ENCODE data around the gene SCAF1.
"Not testable (repeated sequence)": the region's sequence is repeated elsewhere in the genome, so short reads cannot be mapped to it uniquely, and the experiment has no call there.

The SCAF1 gene

DNA sequence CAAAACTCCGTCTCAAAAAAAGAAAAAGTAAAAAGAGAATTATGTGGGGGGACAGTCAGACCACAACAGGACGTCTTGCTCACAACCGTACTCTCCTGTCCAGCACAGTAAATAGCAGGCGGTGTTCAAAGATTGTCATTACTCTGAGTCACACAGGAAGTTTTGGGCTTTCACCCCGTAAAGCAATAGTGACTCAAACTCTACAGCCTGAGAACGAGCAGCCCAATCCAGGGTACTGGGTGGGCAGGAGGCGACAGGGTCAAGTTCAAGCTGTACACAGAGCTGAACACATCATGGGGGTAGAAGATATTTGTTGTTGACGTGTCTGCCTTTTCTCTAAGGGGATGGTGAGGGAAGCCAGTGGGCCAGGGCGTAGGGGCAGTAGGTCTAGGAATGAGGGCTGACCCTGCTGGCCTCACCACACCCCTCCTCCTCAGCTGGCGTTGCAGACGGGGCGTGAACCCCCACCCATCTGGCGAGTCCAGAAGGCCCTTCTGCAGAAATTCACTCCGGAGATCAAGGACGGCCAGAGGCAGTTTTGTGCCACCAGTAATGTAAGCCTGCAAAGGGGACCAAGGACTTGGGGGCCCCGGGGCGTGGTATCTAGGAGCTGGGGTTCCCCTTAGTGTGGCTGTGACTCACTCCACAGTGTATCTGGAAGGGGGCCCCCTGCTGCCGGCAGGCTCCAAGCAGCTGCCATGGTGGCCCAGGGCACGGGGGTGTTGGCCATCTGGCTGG lies 27.7 kb upstream of the SCAF1 start:
- no peak for DNase-seq

DNA sequence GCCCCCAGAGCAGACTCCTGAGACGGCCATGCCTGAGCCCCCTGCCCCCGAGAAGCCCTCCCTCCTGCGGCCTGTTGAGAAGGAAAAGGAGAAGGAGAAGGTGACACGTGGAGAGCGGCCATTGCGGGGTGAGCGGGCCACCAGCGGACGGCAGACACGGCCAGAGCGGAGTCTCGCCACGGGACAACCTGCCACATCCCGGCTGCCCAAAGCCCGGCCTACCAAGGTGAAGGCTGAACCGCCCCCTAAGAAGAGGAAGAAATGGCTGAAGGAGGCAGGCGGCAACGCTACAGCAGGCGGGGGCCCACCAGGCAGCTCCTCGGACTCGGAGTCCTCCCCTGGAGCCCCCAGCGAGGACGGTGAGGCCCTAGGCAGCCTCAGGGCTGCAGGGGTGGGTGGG lies 26.1 kb upstream of the SCAF1 start:
- no peak for DNase-seq

DNA sequence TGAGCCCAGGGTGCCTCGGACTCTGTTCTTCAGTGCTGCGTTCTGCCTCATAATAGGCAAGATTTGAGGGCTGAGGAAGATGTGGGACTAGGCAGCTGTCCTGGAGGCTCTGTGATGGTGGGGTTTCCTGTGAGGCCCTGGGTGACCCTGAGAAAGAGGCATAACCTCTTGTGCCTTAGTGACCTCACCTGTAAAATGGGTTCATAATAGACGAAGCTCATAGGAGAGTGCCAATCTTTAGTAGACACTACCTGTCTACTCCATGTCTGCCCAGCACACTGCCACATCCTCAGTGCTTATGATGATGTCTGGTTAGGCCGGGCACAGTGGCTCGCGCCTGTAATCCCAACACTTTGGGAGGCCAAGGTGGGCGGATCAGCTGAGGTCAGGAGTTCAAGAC lies 25.5 kb upstream of the SCAF1 start:
- DNase-seq = no peak

DNA sequence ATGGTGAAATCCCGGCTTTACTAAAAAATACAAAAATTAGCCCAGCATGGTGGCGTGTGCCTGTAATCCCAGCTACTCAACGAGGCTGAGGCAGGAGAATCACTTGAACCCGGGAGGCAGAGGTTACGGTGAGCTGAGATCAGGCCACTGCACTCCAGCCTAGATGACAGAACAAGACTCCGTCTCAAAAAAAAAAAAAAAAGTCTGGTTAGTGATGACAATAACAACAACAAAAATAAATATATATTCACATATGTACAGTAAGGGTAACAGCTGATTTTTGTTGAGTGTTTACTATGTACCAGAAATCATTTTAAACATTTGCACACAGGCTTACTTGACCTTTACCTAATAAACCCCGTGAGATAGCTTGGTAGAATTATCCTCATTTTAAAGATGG lies 25.1 kb upstream of the SCAF1 start:
- no peak for DNase-seq

DNA sequence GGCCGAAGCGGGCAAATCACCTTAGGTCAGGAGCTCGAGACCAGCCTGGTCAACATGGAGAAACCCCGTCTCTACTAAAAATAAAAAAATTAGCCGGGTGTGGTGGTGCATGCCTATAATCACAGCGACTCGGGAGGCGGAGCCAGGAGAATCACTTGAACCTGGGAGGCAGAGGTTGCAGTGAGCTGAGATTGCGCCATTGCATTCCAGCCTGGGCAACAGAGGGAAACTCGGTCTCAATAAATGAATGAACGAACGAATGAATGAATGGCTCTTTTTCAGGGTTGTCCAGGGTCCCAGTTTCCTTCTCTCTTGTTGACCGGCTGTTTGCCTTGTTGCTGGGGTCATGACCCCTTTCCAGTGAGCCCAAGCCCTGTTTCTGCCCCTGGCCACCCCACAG lies 24.1 kb upstream of the SCAF1 start:
- not testable (repeated sequence) for DNase-seq

DNA sequence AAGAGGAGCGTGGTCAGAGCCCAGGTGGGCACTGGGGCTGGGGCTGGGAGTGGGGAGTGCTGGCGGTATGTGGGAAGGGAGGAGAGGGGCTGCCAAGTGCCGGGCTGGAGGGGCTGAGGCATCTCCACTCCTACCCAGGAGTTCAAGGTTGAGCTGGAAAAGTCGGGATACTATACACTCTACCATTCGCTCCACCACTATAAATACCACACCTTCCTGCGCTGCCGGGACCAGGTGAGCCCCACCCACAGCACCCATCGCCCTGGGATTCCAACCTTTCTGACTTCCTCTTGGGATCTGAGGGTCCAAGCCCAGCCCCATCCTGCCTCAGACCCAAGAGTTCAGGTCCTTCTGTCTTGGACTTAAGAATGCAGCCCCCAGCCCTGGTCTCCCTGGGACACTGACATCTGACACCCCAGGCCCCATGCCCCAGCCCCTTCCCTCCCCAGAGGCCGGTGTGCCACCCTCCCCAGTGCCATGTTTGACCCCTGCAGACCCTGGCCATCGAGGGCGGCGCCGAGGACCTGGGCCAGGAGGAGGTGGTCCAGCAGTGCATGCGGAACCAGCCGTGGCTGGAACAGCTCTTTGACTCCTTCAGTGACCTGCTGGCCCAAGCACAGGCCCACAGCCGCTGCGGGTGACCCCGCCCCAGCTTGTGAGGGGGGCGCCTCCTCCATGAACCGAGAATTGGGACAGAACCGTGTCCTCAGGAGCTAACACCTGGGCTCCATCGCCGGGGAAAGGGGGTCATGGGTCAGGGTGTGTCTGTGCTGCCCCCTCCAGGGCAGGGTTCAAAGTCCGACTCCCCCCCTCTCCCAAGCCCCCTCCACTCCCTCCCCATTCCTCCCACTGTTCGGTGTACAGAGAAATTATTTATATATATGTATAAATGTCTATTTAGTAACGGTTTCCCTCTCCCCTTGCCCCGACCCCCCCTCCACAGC lies 16.8 kb upstream of the SCAF1 start:
- no peak for DNase-seq

DNA sequence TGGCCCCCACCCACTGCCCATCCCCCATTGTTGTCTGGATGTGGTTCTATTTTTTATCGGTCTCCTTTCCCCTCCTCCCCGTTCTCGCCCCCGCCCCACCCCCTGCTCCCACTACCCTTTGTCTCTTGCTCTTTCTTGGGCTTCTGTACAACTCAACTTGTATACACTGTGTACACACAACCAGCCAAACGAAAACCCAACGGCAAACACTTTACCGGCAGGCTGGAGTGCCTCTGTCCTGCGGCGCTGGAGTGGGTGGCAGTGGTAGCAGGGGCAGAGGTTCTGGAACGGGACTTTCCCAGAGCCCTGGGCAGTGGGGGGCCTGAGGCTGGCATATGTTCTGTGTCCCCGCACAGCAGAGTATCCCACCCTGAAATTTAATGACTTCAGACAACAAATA lies 15.8 kb upstream of the SCAF1 start:
- DNase-seq = peak; percentile 22

DNA sequence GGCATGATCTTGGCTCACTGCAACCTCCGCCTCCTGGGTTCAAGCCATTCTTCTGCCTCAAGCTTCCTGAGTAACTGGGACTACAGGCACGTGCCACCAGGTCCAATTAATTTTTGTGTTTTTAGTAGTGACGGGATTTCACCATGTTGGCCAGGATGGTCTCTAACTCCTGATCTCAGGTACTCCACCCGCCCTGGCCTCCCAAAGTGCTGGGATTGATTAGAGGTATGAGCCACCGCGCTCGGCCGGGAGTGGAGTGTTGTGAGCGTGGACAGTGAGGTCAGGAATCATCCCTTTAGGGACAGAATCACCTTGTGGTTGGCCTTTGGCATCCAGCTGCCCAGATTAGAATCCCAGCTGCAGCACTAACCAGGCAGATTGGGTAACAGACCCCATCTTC lies 12.3 kb upstream of the SCAF1 start:
- no peak for DNase-seq

DNA sequence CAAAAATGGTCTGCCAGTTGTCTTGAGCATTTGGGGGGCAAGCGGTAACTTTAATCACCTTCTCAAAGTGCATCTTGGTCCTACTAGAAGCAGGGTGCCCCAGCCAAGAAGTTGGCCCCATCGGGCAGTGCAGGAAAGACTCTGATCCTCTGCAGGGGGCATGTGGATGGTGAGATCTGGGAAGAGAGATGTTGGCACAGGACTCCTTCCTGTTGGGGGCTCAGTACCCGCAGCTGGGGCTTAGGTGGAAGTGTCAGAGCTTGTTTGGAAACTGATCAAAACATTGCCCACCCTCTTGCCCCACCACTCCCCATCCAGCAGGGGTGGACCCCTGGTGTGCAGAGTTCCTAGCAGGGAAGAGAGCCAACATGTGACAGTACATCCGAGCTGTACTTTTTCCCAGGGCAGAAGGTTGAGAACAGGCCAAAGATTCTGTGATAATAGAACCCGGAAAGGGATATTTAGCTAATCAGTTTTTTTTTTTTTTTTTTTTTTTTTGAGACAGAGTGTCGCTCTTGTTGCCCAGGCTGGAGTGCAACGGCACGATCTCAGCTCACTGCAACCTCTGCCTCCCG lies 10.9 kb upstream of the SCAF1 start:
- DNase-seq = no peak

DNA sequence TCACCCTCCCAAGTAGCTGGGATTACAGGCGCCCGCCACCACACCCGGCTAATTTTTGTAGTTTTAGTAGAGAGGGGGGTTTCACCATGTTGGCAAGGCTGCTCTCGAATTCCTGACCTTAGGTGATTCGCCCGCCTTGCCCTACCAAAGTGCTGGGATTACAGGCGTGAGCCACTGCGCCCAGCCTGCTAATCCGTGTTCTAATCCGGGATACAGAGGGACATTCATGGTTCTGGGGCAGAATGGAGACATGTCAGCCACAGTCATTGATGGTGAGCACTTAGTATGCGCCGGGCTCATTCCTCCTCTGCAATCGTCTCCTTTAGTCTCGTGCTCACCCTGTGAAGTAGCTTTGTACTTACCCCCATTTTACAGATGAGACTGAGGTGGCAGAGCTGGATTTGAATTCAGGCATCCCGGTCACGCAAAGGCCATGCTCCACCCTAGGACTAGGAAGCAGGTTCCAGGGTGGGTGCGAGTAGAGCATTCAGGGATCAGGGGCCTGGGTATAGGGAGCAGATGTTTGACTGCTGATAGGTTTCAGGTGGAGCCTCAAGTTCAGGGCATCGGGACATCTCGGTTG lies 10.3 kb upstream of the SCAF1 start:
- DNase-seq = no peak

DNA sequence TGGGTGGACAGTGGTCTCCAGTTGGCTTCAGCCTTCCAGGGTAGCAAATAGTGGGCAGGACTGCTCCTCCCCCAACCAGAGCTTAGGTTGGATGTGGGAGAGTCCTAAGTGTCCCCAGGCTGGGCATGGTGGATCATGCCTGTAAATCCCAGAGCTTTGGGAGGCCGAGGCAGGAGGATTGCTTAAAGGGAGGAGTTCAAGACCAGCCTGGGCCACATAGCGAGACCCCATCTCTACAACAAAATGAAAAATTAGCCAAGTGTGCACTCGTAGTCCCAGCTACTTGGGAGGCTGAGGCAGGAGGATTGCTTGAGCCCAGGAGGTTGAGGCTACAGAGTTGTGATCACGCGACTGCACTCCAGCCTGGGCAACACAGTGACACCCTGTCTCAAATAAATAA lies 9.4 kb upstream of the SCAF1 start:
- DNase-seq = no peak

DNA sequence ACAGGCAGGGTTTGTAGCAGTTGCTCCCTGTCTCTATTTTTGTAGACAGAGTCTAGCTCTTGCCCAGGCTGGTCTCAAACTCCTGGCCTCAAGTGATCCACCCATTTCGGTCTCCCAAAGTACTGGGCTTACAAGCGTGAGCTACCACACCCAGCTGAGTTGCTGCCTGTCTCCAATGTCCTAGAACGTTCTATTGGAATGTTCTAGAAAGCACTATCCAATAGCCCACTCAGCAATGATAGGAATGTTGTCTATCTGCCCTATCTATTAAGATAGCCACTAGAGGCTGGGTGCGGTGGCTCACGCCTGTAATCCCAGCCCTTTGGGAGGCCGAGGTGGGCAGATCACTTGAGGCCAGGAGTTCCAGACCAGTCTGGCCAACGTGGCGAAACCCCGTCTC lies 8.7 kb upstream of the SCAF1 start:
- DNase-seq = not testable (repeated sequence)

DNA sequence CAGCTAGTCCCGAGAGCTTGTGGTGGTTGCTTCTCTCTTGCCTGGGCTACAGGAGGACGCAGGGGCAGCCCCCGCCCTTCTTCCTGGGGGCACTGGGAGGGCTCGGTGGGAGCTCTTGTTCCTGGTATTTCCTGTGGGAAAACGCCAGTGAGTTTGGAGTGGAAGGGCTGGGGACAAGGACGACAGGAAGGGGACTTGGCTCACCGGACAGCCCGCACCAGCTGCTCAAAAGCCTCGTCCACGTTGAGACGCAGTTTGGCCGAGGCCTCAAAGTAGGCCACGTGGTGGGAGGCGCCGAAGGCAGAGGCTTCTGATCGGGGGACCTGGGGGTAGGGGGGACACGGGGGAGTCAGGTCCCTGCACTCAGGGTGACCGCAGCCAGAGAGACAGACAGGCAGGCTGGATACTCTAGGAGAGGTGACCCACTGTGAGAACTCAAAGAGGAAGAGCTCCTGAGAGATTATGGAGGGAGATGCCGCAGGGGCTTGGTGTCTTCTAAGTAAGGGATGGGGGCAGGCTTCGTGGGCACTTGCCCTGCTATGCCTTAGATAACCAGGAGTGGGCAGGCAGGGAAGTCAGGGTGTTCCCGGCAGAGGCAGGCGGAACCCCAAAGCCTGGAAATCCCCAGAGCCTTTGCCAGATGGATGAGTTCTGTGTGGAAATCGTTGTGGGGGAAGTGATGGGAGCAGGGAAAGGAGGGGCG lies 6.3 kb upstream of the SCAF1 start:
- DNase-seq = no peak

DNA sequence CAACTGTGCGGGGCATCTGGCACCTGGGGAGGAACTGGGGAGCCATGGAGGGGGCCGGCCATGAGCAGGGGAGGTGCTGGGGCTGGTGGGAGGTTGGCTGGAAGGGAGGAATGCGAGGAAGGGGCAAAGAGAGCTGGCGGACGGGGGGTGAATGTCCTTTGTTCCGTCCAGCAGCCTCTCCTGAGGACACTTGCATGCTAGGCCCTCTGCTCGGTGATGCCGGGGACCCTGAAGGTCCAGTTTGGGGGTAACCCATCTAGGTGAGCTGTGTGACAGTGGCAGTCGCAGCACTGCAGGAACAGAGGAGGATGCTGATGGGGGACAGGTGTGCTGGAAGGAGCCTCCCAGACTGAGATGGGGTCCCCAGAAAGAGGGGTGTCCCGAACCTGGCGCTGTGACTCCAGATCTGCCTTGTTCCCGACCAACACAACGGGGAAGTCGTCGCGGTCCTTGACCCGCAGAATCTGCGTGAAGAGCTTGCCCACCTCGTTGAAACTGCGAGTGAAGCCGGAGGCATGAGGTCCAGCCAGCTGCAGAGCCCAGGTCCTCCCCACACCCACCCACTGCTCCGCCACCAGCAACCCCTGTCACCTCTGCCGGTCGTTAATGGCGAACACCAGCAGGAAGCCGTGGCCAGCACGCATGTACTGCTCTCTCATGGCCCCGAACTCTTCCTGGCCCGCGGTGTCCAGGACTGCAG lies 5.6 kb upstream of the SCAF1 start:
- no peak for DNase-seq

DNA sequence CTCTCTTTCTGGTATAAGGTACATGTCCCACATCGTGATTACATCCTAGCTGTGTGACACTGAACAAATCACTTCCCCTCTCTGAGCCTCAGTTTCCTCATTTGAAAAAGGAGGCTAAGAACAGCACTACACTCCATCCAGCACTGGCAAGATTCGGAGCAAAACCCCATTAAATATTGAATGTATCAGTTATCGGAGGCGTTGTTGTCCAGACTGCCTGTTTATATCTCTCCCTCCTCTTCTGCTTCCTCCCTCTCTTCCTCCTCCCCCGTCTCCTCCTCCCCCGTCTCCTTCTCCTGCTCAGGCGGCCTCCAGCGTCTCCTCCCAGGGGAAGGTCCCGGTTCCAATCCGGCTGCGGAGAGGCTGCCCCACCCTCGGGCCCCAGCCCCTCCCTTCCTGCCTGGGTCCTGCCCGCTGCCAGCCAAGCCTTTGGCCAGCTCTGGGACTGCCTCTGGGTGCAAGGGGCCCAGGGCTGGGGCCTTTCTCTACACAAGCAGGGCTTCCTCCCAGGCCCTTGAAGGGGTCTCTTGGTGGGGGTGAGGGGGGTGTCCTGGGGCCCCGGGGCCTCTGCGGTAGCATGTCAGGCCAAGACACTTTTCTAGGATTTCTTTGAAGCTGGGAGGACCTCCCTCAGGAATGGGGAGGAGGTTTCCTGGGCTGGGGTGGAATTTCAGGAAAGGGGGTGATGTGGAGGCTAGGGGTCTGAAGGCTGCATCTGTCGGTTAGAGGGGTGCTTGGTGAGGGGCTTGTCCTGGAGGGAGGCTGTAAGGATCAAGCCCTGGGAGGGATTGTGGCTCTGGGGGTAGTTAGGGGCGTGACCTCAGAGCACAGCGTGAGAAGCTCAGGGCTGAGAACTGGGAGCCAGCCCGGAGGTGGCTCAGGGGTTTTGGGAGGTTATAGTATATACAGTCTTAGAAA lies 3.9 kb upstream of the SCAF1 start:
- DNase-seq = peak; percentile 82

DNA sequence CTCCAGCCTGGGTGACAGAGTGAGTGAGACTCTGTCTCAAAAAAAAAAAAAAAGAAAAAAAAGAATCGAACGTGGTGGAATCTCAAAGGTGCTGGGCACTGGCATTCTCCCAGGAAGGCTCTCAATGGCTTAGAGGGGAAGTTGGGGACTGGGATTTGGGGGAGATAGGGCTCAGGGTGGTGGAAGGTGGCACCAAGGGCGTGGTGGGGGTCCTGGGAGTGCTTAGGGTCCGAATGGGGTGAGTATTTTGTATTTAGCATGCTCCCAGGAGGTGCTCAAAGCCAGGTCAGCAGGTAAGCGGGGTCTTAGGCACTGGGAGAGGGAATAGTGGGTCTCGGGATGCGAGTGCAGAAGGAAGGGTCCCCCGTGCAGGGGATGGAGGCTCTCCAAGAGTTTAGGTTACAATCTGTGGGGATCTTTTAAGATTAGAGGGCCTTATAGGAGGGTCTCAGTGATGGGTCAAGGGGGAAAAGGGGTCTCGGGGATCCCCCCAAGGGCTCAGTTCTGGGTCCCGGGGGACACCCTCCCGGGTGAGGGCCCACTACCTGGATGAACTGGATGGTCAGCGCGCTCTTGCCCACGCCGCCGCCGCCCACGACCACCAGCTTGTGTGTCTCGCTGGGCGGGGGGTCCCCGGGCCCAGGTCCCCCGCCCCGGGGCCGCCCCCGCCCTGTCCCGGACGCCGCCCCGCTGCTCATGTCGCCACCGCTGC lies 2.5 kb upstream of the SCAF1 start:
- DNase-seq = no peak

DNA sequence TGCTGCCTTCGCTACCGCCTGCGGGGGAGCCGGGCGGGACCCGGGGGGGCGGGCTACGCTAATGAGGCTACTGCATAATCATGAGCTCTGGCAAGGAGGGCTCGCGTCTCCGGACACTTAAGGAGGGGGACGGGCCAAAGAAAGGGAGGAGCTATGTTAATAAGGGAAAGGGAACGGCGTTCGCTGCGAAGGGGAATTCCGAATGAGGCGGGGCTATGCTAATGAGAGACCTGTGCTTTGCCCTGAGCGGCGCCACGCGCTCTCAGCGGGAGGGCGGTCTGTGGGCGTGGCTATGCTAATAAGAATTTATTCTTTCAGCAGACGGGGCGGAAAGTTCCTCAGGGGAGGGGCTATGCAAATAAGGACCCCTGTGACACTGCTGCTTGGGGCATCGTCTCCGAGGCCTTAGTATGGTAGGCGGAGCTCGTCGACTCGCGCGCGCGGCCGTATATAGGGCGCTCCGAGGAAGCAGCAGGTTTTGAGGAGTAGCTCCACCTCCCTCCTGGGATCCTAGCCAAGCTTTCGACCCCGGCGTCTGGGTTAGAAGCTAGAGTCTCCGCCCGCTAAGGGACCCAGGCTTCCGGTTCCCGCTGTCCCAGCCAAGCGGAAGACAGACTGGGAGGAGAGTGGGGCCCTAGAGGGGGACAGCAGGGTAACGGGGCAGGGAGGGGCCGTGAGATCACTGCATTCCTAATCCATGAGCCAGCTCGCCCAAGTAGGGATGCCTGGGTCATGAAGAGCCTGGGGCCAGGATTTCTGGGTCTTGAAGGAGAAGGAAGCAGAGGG lies 1.7 kb upstream of the SCAF1 start, which contains the start of gene RRAS:
Gene RRAS (minus strand): TSS at position 31 of the 786 bp plus-strand sequence. CDS start 45 bp downstream, outside the sequence.
- DNase-seq = peak; percentile 100

DNA sequence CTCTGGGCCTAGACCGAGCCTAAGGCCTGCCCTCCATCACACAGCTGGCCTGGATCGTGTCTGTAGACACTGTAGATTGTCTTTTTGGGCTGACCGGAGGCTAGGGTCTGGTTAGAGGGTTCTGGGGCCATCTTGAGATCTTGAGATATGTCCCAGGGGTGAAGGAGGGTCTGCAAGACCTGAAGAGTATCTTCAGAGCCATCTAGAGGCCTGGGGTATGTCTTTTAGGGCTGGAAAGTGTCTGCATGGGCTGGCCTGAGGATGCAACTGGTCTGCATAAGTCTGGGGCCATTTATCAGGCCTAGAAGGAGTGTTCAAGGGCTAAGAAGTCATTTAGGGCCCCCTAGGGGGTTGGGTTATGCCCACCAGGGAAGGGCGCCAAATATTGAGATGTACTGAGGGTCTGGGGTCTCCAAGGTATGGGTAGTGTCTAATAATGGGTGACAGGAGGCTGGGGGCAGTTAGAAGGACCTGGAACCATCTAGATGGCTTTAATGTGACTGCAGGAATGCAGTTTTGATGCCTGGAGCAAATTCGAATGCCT lies 555 bp downstream of the SCAF1 start:
- no peak for DNase-seq

DNA sequence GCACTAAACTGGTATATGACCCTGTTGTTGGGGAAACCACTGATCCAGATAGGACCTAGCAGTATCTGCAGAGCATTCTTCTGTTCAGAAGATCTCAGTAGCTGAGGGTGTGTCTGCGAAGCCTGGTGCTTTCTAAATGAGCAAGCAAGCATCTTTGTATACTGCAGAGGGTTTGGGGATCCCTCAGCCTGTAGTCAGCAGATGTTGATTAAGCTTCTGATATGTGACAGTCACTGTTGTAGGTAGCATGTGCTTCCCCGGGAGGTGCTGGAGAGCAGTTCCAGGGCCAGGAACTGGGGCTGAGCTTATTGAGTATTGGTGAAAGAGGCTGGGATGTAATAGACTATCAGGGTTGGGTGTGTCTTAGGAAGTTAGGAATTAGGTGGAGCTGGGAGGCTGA lies 1.5 kb downstream of the SCAF1 start:
- no peak for DNase-seq
